GM18499 (cell line): ENCODE data around the gene CAPZB.
"Not testable (repeated sequence)": the region's sequence is repeated elsewhere in the genome, so short reads cannot be mapped to it uniquely, and the experiment has no call there.

Source experiments
- ATAC-seq: cut with Tn5 transposase; IDR thresholded peaks from one replicate; pipeline ENCODE4 v1.9.1; 2021; ENCODE audit warnings: moderate number of reproducible peaks; ENCODE audit not compliant: insufficient read depth, unreplicated experiment

The CAPZB gene

GRCh38 chr1:19485362-19486187 is at the start of gene CAPZB:
TSS of gene CAPZB (minus strand) at chr1:19485539. CDS start at chr1:19485438, 101 bp downstream.
- ATAC-seq, result peak; percentile 45

GRCh38 chr1:19534281-19534680 is 48.9 kb upstream of the CAPZB start:
- no peak for ATAC-seq

GRCh38 chr1:19533626-19534025 is 48.3 kb upstream of the CAPZB start:
- no peak for ATAC-seq

GRCh38 chr1:19532519-19532918 is 47.2 kb upstream of the CAPZB start:
- no peak for ATAC-seq

- ATAC-seq, result no peak
Observed at GRCh38 chr1:19529664-19530063, 44.3 kb upstream of the CAPZB start.

DNA sequence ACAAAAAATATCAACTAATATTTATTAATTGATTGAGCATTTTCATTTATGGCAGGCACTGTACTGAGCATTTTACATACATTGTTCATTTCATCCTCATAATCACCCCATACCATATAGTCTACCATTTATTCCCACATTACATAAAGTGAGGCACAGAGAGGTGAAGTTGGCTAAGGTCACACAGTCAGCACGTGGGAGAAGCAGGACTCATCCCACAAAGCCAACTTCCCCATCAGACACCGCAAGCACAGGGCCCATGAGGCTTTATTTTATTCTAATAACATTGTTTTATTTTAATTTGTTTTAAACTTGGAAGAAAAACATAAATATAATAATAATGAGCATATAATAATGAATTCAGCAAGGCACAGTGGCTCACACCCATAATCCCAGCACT is 43.1 kb upstream of the CAPZB start:
- ATAC-seq, result no peak

DNA sequence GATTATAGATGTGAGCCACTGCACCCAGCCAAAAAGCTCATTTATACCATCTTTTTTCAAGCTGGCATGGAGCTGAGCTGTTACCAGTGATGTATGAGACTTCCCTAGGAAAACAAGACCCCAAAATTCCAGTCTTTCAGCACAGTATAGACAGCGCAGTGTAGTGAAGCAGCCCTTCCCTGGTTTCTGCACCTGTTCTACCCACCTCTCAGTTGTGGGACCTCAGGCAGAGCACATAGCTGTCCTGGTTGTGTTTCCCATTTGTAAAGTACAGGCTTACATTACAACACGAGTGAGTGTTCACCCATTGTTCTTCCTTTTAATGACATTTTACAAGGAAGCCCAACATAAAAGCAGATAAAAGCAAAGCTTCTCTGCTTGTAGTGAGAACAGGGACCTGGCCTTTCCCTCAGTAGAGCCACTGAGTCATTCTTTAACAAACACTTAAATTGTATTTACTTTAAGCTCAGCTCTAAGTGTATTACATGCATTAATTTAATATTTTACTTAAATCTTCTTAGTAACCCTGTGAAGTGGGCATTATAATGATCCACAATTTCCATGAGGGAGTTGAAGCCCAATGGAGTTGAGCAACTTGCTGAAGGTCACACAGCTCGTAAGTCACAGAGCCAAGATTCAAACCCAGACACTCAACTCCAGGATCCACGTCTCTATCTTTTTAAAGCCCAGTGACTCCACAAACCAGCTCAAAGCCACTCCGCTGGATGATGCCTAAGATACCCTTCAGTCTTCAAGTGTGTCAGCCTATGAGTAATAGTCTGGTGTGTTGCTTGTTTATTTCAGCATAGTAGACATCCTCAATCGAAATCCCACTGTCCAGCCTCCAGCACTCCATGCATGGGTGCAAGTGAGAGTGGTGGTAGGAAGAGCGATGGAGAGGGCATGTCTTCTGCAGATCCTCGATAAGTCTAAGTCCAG is 40.5 kb upstream of the CAPZB start:
- no peak for ATAC-seq

DNA sequence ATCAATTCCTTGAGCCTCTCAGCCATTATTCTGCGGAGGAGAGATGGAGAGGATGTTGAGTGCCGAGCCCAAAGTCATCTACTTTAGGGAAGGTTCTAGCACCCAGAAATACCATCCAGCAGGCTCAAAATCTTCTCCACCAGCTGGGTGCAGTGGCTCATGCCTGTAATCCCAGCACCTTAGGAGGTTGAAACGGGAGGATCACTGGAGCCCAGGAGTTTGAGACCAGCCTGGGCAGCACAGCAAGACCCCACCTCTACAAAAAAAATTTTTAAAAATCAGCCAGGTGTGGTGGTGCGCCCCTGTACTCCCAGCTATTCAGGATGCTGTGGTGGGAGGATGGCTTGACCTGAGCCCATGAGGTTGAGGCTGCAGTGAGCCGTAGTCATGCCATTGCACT is 39.5 kb upstream of the CAPZB start:
- no peak for ATAC-seq

- ATAC-seq, result not testable (repeated sequence)
Observed at GRCh38 chr1:19522570-19522969, 37.2 kb upstream of the CAPZB start.

GRCh38 chr1:19521411-19521810 is 36.1 kb upstream of the CAPZB start:
- no peak for ATAC-seq

- ATAC-seq, result no peak
Observed at GRCh38 chr1:19517017-19517416, 31.7 kb upstream of the CAPZB start.

- ATAC-seq, result no peak
Observed at GRCh38 chr1:19515201-19515600, 29.9 kb upstream of the CAPZB start.

DNA sequence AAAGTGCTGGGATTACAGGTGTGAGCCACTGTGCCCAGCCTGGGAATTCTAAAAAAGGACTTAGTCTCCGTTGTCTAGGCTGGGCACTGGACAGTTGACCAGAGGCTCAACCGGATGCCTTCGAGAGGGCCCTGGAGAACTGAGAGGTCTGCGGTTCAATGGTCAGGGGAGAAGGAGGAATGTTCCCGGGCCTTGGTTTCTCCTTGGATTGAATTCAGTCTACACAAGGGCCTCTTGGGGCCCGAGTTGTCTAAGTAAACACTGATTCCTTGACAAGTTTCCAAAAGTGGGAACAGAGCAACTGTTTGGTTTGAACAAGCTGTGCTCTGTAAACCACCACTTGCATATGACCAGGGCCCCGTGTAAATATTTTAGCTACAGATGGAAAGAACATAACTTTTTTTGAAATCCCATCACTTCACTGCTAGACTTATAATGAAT is 29.1 kb upstream of the CAPZB start:
- no peak for ATAC-seq

DNA sequence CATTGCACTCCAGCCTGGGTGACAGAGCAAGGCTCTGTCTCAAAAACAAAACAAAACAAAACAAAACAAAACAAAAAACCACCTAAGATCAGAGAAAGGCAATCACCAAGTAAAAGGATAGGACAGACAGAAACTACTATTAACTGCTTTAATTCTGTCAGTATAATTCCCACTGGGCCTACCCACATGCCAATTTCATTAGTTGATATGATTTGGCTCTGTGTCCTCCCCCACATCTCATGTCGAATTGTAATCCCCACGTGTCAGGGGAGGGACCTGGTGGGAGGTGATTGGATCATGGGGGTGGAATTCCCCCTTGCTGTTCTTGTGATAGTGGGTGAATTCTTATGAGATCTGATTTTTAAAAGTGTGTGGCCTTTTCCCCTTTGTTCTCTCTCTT is 27.2 kb upstream of the CAPZB start:
- ATAC-seq, result no peak

DNA sequence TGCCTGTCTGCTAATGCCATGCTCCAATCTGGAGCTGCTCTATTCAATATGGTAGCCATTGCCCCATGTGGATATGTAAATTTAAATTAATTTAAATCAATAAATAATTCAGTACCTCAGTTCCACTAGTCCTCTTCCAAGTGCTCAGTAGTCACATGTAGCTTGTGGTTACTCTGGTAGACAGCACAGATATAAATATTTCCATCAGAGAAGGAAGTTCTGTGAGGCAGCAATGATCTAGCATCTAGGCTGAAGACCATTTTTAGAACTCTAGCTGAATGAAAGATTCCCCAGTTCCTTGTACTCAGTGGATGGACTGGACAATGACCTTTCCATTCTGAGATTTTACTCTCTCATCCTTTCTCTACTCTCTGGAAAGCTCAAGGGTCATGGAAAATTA is 25.8 kb upstream of the CAPZB start:
- ATAC-seq, result no peak

DNA sequence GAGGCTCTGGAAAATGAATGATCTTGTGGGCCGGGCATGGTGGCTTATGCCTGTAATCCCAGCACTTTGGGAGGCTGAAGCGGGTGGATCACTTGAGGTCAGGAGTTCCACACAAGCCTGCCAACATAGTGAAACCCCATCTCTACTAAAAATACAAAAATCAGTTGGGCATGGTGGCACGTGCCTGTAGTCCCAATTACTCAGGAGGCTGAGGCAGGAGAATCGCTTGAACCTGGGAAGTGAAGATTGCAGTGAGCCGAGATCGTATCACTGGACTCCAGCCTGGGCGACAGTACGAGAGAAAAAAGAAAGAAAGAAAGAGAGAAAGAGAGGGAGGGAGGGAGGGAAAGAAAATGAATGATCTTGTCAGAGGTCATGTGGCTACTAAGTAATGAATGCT is 24.3 kb upstream of the CAPZB start:
- ATAC-seq, result not testable (repeated sequence)

DNA sequence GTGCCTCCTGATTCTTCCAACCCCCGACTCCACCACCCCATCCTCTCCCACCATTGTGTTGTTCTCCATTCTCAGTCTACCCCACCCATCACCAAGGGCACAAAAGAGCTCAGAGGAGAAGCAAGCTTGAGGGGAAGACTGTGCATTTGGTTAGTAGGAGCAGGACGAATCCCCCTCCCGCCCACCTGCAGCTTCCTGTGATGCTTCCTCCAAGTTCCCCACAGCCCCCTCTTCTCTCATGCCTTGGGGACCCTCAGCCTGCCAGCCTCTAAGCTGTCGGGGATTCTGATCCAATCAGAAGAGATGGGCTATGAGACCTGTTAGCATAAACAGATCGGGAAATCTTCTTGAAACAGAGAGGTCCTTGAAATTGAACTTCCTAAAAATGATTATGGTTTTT is 22.2 kb upstream of the CAPZB start:
- no peak for ATAC-seq

DNA sequence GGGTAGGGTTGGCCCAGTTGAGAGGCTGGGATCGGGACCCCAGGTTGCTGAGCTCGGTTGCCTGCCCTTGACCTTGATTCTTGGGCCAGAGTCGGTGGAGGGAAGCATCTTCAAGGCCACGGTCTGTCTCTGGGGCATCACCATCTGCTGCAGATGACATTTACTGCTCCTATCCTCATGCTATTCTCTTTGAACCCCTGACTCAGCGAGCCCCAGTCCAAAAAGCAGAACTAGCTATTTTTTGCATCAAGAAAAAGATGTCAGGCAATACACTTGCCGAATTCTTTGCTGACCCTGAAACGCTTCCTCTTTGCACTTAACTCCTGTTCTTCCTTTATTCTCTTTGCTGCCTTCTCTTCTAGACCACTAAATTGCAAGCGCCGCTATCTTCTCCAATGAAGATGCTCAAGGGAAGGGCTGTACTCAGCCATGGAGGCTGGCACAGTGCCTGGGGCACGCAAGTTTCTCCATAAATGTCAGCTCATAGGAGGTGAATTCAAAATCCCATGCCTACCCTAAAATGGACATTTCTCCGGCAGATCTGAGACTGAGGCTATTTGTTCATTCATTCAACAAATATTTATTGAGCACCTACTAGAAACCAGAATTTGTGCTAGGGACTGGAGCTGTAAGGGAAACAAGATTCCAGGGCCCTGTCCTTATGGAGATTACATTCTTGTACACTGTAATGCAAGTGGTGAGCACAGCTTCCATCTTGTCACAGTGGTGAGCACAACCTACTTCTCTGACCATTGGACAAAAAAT is 20.5 kb upstream of the CAPZB start:
- no peak for ATAC-seq

- no peak for ATAC-seq
Observed at GRCh38 chr1:19504796-19505692, 19.7 kb upstream of the CAPZB start.
